HepG2 (cell line): ENCODE measurements around the gene SLC39A1. TPM values are rescaled to one million over a fixed set of nuclear protein-coding genes. Genes with fewer than 3 reads are reported as not detected.

Experiments
- BCLAF1 ChIP-seq: fragments of 450-650 bp; IDR thresholded peaks from 2 replicates; pipeline ENCODE4 v1.6.1; 2017; ENCODE audit warnings: mild to moderate bottlenecking
- BORCS8-MEF2B ChIP-seq: sonication (generic); formaldehyde crosslinking; IDR thresholded peaks from 2 replicates; pipeline ENCODE4 v1.8.0; 2022; ENCODE audit warnings: mild to moderate bottlenecking, missing genetic modification reagents
- CAMTA2 ChIP-seq: sonication (generic); formaldehyde crosslinking; IDR thresholded peaks from 2 replicates; pipeline ENCODE4 v1.4.0; 2020; ENCODE audit warnings: mild to moderate bottlenecking, missing genetic modification reagents, borderline replicate concordance
- GATA4 ChIP-seq: sonication (generic); IDR thresholded peaks from 2 replicates; pipeline ENCODE4 v1.6.1; 2016; ENCODE audit warnings: antibody characterized with exemption, low read depth, borderline replicate concordance
- HOXA5 ChIP-seq: sonication (generic); formaldehyde crosslinking; IDR thresholded peaks from 2 replicates; pipeline ENCODE4 v1.4.0; 2020; ENCODE audit warnings: missing genetic modification reagents
- KLF9 ChIP-seq: IDR thresholded peaks from 2 replicates; pipeline ENCODE4 v1.6.1; 2016; ENCODE audit warnings: low read depth
- PAXIP1 ChIP-seq: sonication (generic); formaldehyde crosslinking; conservative IDR thresholded peaks from 2 replicates; pipeline ENCODE4 v1.4.0; 2020; ENCODE audit warnings: mild to moderate bottlenecking, missing genetic modification reagents, moderate library complexity
- RARA ChIP-seq: IDR thresholded peaks from 2 replicates; pipeline ENCODE4 v1.6.1; 2016; ENCODE audit warnings: missing genetic modification reagents, missing compliant biosample characterization
- RFX5 ChIP-seq: IDR thresholded peaks from 2 replicates; pipeline ENCODE4 v1.6.1; 2011; ENCODE audit warnings: low read depth, low read length, improper control_type of control experiment
- SKI ChIP-seq: fragments of 450-650 bp; IDR thresholded peaks from one replicate; pipeline ENCODE4 v1.6.1; 2018; ENCODE audit warnings: mild to moderate bottlenecking; ENCODE audit not compliant: partially characterized antibody
- SP1 ChIP-seq, 2 experiments: fragments of 450-650 bp in 1 of 2; sonication (generic) in 1 of 2; formaldehyde crosslinking in 1 of 2; IDR thresholded peaks; 2 replicates each; pipeline versions ENCODE4 v1.4.0 to v1.6.1; 2016 to 2020; ENCODE audit warnings: missing genetic modification reagents in 1 of 2
- TEAD2 ChIP-seq: sonication (generic); formaldehyde crosslinking; IDR thresholded peaks from 2 replicates; pipeline ENCODE4 v1.9.0; 2021; ENCODE audit warnings: missing genetic modification reagents
- YY1 ChIP-seq: IDR thresholded peaks from 2 replicates; pipeline ENCODE4 v1.6.1; 2011; ENCODE audit warnings: low read length, low read depth, moderate library complexity, mild to moderate bottlenecking; ENCODE audit not compliant: insufficient read depth, insufficient replicate concordance
- ZBTB25 ChIP-seq: IDR thresholded peaks from 2 replicates; pipeline ENCODE4 v1.6.1; 2018; ENCODE audit warnings: missing genetic modification reagents
- ZC3H4 ChIP-seq: sonication (generic); formaldehyde crosslinking; IDR thresholded peaks from 2 replicates; pipeline ENCODE4 v1.4.0; 2020; ENCODE audit warnings: missing genetic modification reagents, borderline replicate concordance
- ZNF34 ChIP-seq: sonication (generic); formaldehyde crosslinking; IDR thresholded peaks from 2 replicates; pipeline ENCODE4 v1.4.0; 2020; ENCODE audit warnings: mild to moderate bottlenecking, missing genetic modification reagents, borderline replicate concordance
- ZNF562 ChIP-seq: sonication (generic); formaldehyde crosslinking; IDR thresholded peaks from 2 replicates; pipeline ENCODE4 v1.8.0; 2022; ENCODE audit warnings: missing genetic modification reagents, borderline replicate concordance
- ZSCAN30 ChIP-seq: sonication (generic); formaldehyde crosslinking; IDR thresholded peaks from 2 replicates; pipeline ENCODE4 v1.5.0; 2020; ENCODE audit warnings: mild to moderate bottlenecking, missing genetic modification reagents
- ZXDC ChIP-seq: sonication (generic); formaldehyde crosslinking; IDR thresholded peaks from 2 replicates; pipeline ENCODE4 v1.5.0; 2020; ENCODE audit warnings: mild to moderate bottlenecking, missing genetic modification reagents
- polyA plus RNA-seq, 8 experiments: library from polyadenylated mRNA; depleted of rRNA in 3 of 8; stranded (reverse) in 7 of 8; unstranded in 1 of 8; fragments of >200 nt; fragmentation: Illumina TruSeq in 4 of 8; extraction: Trizol in 4 of 8; gene quantifications; 2 replicates each; pipeline versions ENCODE4 v1.2.1 to v1.2.3, GENCODE V29; 2011 to 2016; ENCODE audit warnings: low read depth in 4 of 8, missing spikeins in 1 of 8, mixed read lengths in 1 of 8; ENCODE audit not compliant: insufficient read depth in 1 of 8
- total RNA-seq, 5 experiments: library from RNA; depleted of rRNA; stranded (reverse); fragments of >200 nt; fragmentation: Illumina TruSeq; extraction: Trizol; gene quantifications; 2 replicates each; pipeline ENCODE4 v1.2.3, GENCODE V29; 2016; ENCODE audit warnings: low read depth in 1 of 5

The SLC39A1 gene
- total and polyA plus RNA-seq, 2 of the 13 experiments (the other 11 are each of a cell fraction or from before 2014, with no cell fraction given): 71.2 to 78.4 TPM

GRCh38 chr1:153963030-153963849, at the start of gene SLC39A1 (continued):
- peak; percentile 17; the same call in 1 of the 2 replicates for TF ChIP-seq PAXIP1 (CRISPR knock-in tag)
- TF ChIP-seq YY1: peak; percentile 72
- TF ChIP-seq ZXDC (CRISPR knock-in tag): no peak; the same call in 1 of the 2 replicates
- no peak for TF ChIP-seq ZSCAN30 (CRISPR knock-in tag)
- no peak for TF ChIP-seq SKI
- no peak for TF ChIP-seq KLF9 (CRISPR knock-in tag)
- 0 out of 2 replicates have a peak, but pooled peaks have one; percentile 31 for TF ChIP-seq RFX5
- TF ChIP-seq CAMTA2 (CRISPR knock-in tag): 0 out of 2 replicates have a peak, but pooled peaks have one; percentile 10
- no peak for TF ChIP-seq ZNF562 (CRISPR knock-in tag)
- peak; percentile 25; the same call in 1 of the 2 replicates for TF ChIP-seq HOXA5
- TF ChIP-seq BORCS8-MEF2B: no peak
- peak; percentile 31; the same call in 1 of the 2 replicates for TF ChIP-seq GATA4
- TF ChIP-seq TEAD2 (CRISPR knock-in tag): no peak
- no peak for TF ChIP-seq ZNF34
- no peak for TF ChIP-seq RARA (CRISPR knock-in tag)
- no peak for TF ChIP-seq BCLAF1
- TF ChIP-seq ZBTB25 (CRISPR knock-in tag): no peak
- no peak for TF ChIP-seq SP1 (IDR thresholded peaks at IDR 0.05)
- peak; percentile 81 for TF ChIP-seq SP1 (CRISPR knock-in tag; IDR thresholded peaks at IDR 0.05)
- TF ChIP-seq ZC3H4: no peak
